ENCODE measurements around the gene BDH2.

Gene BDH2

DNA sequence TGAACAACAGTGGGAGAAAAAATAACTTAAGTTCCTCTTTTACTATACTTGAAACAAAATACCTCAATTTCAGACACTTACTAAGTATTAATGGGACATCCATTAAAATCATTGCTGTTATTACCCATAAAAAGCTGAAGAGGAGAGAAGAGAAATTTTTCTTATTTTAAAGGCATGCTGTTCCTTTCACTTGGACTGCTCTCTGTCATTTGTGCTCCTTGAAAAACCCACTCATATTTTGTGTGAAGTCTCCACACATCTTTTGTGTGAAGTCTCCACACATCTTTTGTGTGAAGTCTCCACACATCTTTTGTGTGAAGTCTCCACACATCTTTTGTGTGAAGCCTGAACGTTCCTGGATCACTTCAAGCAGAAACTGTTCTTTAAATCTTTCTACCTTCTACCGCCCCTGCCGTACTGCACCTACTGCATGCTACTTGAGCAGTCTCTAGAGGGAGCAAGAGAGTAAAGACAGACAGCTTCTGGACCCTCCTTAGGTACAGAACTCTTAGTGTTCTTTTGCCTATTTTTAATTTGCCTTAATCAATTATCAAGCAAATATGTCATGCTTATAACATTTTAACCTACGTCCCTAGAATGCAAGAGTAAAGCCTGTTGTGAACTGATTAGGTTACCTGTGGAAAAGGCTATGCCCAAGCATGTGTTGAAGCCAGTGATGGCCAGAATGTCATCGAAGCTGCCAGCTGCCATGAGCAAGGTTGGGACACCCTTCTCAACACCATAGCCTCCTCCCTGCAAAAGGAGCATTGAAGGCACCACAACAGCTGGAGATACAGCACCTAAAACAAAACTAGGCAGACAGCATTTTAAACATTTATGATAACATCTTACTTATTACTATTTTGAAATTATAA is 53.0 kb downstream of the BDH2 start:
- H3K36me3 ChIP-seq (ENCODE audit: control insufficient read depth, insufficient read depth, low read length): no peaks in the 10 kb centered on the region

DNA sequence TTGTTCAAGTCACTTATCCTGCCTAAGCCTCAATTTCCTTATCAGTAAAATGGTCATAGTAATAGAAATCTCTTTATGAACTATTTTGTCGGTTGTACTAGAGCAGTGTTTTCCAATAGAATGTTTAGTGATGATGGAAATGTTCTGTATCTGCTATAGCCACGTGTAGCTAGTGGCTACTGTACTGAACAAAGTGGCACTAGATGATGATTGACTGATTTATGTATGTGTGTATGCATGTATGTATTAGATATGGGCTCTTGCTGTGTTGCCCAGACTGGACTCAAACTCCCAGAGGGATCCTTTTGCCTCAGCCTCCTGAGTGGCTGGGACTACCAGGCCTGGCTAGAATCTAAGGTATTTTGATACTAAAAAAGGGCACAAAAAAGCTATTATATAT is 55.5 kb downstream of the BDH2 start:
- H3K4me1 ChIP-seq (ENCODE audit: control insufficient read depth, insufficient read depth, low read length): no peaks in the 10 kb centered on the region
- H3K36me3 ChIP-seq (ENCODE audit: control insufficient read depth, insufficient read depth, low read length): no peaks in the 10 kb centered on the region
- H3K9me3 ChIP-seq (ENCODE audit: control insufficient read depth, low read length): no peaks in the 10 kb centered on the region
- no peaks in the 10 kb centered on the region for H3K27me3 ChIP-seq (ENCODE audit: control insufficient read depth, insufficient read depth, low read length)
- no peak overlapping the region for H3K4me3 ChIP-seq (ENCODE audit: low read length)
- H3K9ac ChIP-seq (ENCODE audit: low read length): no peak overlapping the region

More for the DNA sequence above, 53.0 kb downstream of the BDH2 start:
- H3K9ac ChIP-seq (ENCODE audit: low read length): no peak overlapping the region
- no peak overlapping the region for H3K4me3 ChIP-seq (ENCODE audit: low read length)
- H3K9me3 ChIP-seq (ENCODE audit: control insufficient read depth, low read length): no peaks in the 10 kb centered on the region
- H3K4me1 ChIP-seq (ENCODE audit: control insufficient read depth, insufficient read depth, low read length): no peaks in the 10 kb centered on the region
- no peaks in the 10 kb centered on the region for H3K27me3 ChIP-seq (ENCODE audit: control insufficient read depth, insufficient read depth, low read length)

DNA sequence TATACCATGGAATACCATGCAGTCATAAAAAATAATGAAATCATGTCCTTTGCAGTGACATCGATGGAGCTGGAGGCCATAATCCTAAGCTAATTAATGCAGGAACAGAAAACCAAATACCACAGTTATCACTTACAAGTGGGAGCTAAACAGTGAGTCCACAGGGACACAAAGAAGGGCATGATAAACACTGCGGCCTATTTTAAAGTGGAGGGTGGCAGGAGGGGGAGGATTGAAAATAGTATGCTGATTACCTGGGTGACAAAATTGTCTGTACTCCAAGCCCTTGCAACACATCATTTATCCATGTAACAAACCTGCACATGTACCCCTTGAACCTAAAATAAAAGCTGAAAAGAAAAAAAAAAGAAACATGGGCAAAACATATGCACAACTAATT is 63.5 kb downstream of the BDH2 start:
- Histone ChIP-seq H3K9me3 (ENCODE audit: control insufficient read depth, low read length) (no peaks in the 10 kb centered on the region), H3K4me1 (ENCODE audit: control insufficient read depth, insufficient read depth, low read length) (no peaks in the 10 kb centered on the region), H3K27me3 (ENCODE audit: control insufficient read depth, insufficient read depth, low read length) (no peaks in the 10 kb centered on the region), H3K4me3 (ENCODE audit: low read length) (no peak overlapping the region), H3K9ac (ENCODE audit: low read length) (no peak overlapping the region), H3K36me3 (ENCODE audit: control insufficient read depth, insufficient read depth, low read length) (no peaks in the 10 kb centered on the region)

DNA sequence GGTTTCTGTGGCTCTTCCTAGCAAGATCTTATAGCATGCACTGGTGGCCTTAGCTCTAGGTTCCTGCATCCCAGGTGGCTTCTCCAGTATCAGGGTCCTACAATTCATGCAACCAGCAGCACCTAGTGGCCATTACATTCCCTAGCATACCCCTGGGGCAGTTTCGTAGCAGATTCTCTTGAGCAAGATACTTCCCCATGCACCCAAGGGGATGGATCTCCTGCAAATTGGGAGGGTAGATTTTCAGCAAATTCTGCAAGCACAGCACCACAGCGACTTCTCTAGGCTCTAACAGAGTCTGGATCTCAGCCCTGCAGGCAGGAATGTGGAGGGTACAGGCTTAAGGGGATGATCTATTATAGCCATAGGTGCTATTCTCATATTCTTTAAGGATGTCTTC is 67.1 kb downstream of the BDH2 start:
- Histone ChIP-seq H3K36me3 (ENCODE audit: control insufficient read depth, insufficient read depth, low read length) (no peaks in the 10 kb centered on the region), H3K9me3 (ENCODE audit: control insufficient read depth, low read length) (no peaks in the 10 kb centered on the region), H3K4me3 (ENCODE audit: low read length) (no peak overlapping the region), H3K4me1 (ENCODE audit: control insufficient read depth, insufficient read depth, low read length) (no peaks in the 10 kb centered on the region), H3K9ac (ENCODE audit: low read length) (no peak overlapping the region), H3K27me3 (ENCODE audit: control insufficient read depth, insufficient read depth, low read length) (no peaks in the 10 kb centered on the region)

DNA sequence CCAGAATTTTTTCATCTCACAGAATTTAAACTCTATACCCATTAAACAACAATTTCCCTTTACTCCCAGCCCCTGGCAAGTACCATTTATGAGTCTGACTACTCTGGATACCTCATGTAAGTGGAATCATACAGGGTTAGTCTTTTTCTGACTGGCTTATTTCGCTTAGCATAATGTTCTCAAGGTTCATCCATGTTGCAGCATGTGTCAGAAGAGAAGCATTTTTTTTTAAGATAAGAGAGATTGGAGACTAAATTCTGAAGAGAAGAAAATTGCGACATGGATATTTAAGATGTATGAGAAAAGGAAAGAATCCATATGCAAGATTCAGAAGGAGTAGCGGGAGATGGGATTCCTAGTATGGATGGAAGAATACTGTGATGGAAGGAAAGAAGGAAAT is 68.8 kb downstream of the BDH2 start:
- H3K9me3 ChIP-seq (ENCODE audit: control insufficient read depth, low read length): no peaks in the 10 kb centered on the region

DNA sequence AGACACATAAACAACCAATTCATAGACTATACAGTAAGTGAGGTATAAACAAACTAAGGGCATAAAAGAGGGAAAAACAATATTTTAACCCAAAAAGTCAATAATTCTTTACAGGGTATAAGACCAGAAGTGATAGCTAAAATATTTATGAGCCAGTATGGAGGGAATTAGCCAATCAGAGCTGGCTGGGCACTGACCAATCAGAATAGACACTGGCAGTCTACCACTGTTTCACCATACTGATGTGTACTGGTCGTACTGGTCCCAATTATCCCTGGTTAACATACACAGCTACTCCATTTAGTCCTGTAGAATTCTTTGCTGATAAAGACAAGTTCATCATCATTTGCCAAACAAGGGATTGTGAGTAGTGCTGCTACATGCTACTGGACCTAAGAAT is 70.3 kb downstream of the BDH2 start:
- no peaks in the 10 kb centered on the region for H3K27me3 ChIP-seq (ENCODE audit: control insufficient read depth, insufficient read depth, low read length)
- no peak overlapping the region for H3K9ac ChIP-seq (ENCODE audit: low read length)
- no peaks in the 10 kb centered on the region for H3K9me3 ChIP-seq (ENCODE audit: control insufficient read depth, low read length)
- no peaks in the 10 kb centered on the region for H3K36me3 ChIP-seq (ENCODE audit: control insufficient read depth, insufficient read depth, low read length)
- no peak overlapping the region for H3K4me3 ChIP-seq (ENCODE audit: low read length)
- no peaks in the 10 kb centered on the region for H3K4me1 ChIP-seq (ENCODE audit: control insufficient read depth, insufficient read depth, low read length)

More for the DNA sequence above, 68.8 kb downstream of the BDH2 start:
- Histone ChIP-seq H3K9ac (ENCODE audit: low read length) (no peak overlapping the region), H3K4me3 (ENCODE audit: low read length) (no peak overlapping the region), H3K36me3 (ENCODE audit: control insufficient read depth, insufficient read depth, low read length) (no peaks in the 10 kb centered on the region), H3K4me1 (ENCODE audit: control insufficient read depth, insufficient read depth, low read length) (no peaks in the 10 kb centered on the region), H3K27me3 (ENCODE audit: control insufficient read depth, insufficient read depth, low read length) (no peaks in the 10 kb centered on the region)
